Forelimb muscle (tissue), 1 donor: ENCODE data around the gene GRM5. TPM values are rescaled to one million over a fixed set of nuclear protein-coding genes. Genes with fewer than 3 reads are reported as not detected.
"Not testable (repeated sequence)": the region's sequence is repeated elsewhere in the genome, so short reads cannot be mapped to it uniquely, and the experiment has no call there.

ENCODE experiments used
- DNase-seq: peaks from one replicate; pipeline ENCODE4 v3.0.0-alpha.2; 2013; ENCODE audit warnings: low read depth
- polyA plus RNA-seq: library from polyadenylated mRNA; unstranded; fragments of 120-200 nt; gene quantifications from one replicate; pipeline ENCODE4 v1.2.1, GENCODE V29; 2013; ENCODE audit not compliant: insufficient read length

The GRM5 gene
- polyA plus RNA-seq, 1 donor: not detected

- peak; percentile 77 for DNase-seq
These were observed 521.7 kb downstream of the GRM5 start for GRCh38 chr11:88543902-88544655.

GRCh38 chr11:88541006-88541405 is 524.8 kb downstream of the GRM5 start:
- DNase-seq: no peak

GRCh38 chr11:88538098-88538497 is 527.7 kb downstream of the GRM5 start:
- DNase-seq: no peak

GRCh38 chr11:88537613-88538012 is 528.2 kb downstream of the GRM5 start:
- no peak for DNase-seq

- no peak for DNase-seq
These were observed 529.0 kb downstream of the GRM5 start for GRCh38 chr11:88536616-88537265.

GRCh38 chr11:88535916-88536547 is 529.8 kb downstream of the GRM5 start:
- DNase-seq: no peak

GRCh38 chr11:88535266-88535665 is 530.5 kb downstream of the GRM5 start:
- no peak for DNase-seq

- DNase-seq: not testable (repeated sequence)
These were observed 531.1 kb downstream of the GRM5 start for GRCh38 chr11:88534706-88535105.

GRCh38 chr11:88534185-88534584 is 531.6 kb downstream of the GRM5 start:
- DNase-seq: no peak

GRCh38 chr11:88533001-88533400 is 532.8 kb downstream of the GRM5 start:
- no peak for DNase-seq

GRCh38 chr11:88531831-88532230 is 534.0 kb downstream of the GRM5 start:
- no peak for DNase-seq

GRCh38 chr11:88529426-88529825 is 536.4 kb downstream of the GRM5 start:
- no peak for DNase-seq

- no peak for DNase-seq
These were observed 542.3 kb downstream of the GRM5 start for GRCh38 chr11:88523386-88524071.

- no peak for DNase-seq
These were observed 543.0 kb downstream of the GRM5 start for GRCh38 chr11:88522624-88523385.

- no peak for DNase-seq
These were observed 544.0 kb downstream of the GRM5 start for GRCh38 chr11:88521799-88522201.

GRCh38 chr11:88521399-88521798 is 544.4 kb downstream of the GRM5 start:
- DNase-seq: no peak

- no peak for DNase-seq
These were observed 545.4 kb downstream of the GRM5 start for GRCh38 chr11:88520391-88520790.

GRCh38 chr11:88515002-88515401 is 550.8 kb downstream of the GRM5 start:
- DNase-seq: no peak

GRCh38 chr11:88511006-88511405 is 554.8 kb downstream of the GRM5 start:
- no peak for DNase-seq

- DNase-seq: no peak
These were observed 556.8 kb downstream of the GRM5 start for GRCh38 chr11:88508759-88509581.

GRCh38 chr11:88508418-88508758 is 557.4 kb downstream of the GRM5 start:
- DNase-seq: no peak
